Measurements from ENCODE around the gene ANKLE1. TPM values are rescaled to one million over a fixed set of nuclear protein-coding genes. Genes with fewer than 3 reads are reported as not detected.

ANKLE1 gene
- polyA plus RNA-seq, 1 experiment: 0.38 TPM

- TF ChIP-seq, protein P1, sequence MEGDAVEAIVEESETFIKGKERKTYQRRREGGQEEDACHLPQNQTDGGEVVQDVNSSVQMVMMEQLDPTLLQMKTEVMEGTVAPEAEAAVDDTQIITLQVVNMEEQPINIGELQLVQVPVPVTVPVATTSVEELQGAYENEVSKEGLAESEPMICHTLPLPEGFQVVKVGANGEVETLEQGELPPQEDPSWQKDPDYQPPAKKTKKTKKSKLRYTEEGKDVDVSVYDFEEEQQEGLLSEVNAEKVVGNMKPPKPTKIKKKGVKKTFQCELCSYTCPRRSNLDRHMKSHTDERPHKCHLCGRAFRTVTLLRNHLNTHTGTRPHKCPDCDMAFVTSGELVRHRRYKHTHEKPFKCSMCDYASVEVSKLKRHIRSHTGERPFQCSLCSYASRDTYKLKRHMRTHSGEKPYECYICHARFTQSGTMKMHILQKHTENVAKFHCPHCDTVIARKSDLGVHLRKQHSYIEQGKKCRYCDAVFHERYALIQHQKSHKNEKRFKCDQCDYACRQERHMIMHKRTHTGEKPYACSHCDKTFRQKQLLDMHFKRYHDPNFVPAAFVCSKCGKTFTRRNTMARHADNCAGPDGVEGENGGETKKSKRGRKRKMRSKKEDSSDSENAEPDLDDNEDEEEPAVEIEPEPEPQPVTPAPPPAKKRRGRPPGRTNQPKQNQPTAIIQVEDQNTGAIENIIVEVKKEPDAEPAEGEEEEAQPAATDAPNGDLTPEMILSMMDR (IDR thresholded peaks at IDR 0.05; ENCODE audit: insufficient read depth, low read depth, low read length): no peak
- H3K36me3 ChIP-seq (ENCODE audit: control insufficient read depth, insufficient read depth, low read length): no peaks in the 10 kb centered on the region; the same call in 1 of the 2 replicates
- no peak for DNase-seq (ENCODE audit: low read depth)
- no peaks in the 10 kb centered on the region for H3K27me3 ChIP-seq (ENCODE audit: control insufficient read depth, insufficient read depth, low read length)
- POLR2A ChIA-PET: interaction anchor here (0.6 kb wide), 1 partner anchor 11 kb away, joined by 3 read pairs; no protein-coding TSS in a partner anchor
- no peak overlapping the region for H3K4me3 ChIP-seq (ENCODE audit: low read depth, low read length)
- CTCF ChIA-PET: interaction anchor here (0.8 to 2.2 kb wide), 5 partner anchors 27 to 60 kb away, joined by 3 to 9 read pairs (median 3); partner anchors contain the start of gene ABHD8
Measured at GRCh38 chr19:17332360-17332676, 50.6 kb downstream of the ANKLE1 start.

DNA sequence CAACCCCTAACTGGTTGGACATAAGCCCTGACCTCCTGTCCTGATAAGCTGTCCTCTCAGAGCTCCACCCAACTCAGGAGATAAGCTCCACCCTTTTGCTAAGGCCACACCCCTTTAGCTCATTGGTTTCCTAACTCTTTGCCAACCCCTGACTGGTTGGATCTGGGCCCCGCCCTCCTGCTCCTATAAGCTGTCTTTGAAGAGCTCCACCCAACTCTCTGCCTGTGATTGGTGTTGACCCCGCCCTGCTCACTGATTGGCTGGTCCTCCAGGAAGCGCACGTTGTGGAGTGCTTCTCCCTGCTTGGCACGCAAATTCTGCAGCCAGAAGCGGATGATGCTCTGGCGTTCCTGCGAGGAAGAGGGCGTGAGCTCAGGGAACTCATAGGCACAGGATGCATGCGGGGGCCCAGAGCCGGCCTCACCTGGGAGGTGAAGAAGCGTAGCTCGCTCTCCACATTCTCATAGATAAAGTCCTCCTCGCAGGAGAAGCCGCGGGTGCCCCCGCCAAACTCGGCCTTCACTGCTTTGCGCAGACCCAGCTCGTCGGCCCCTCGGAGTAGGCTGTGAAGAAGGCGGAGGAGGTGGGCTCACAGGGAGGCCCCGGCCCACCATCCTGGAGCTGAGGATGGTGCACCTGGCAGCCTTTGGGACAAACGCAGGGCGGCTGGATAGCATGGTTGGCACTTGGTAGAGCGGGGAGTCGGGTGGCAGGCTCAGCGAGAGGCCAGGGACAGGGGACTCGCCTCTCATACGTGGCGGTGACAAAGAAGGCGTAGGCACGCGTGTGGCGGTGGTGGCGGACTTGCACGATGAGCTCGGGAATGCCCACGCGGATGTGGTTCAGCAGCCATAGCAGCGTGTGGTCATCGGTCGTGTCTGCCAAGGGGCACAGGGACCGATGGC lies 51.2 kb downstream of the ANKLE1 start:
- no peak for DNase-seq (ENCODE audit: low read depth)
- CTCF ChIA-PET: interaction anchor here (0.6 to 2.2 kb wide), 7 partner anchors 13 to 60 kb away, joined by 3 to 9 read pairs (median 3); partner anchors contain the start of gene ABHD8
- TF ChIP-seq, protein P1 (IDR thresholded peaks at IDR 0.05; ENCODE audit: insufficient read depth, low read depth, low read length): no peak

GRCh38 chr19:17333611-17334413 lies 52.1 kb downstream of the ANKLE1 start:
- CTCF ChIA-PET: interaction anchor here (0.6 to 2.2 kb wide), 6 partner anchors 13 to 58 kb away, joined by 3 to 10 read pairs (median 4); partner anchors contain the start of gene ABHD8
- H3K27me3 ChIP-seq (ENCODE audit: control insufficient read depth, insufficient read depth, low read length): no peaks in the 10 kb centered on the region
- DNase-seq (ENCODE audit: low read depth): no peak
- peak overlapping the region; percentile 50 for H3K4me3 ChIP-seq (ENCODE audit: low read depth, low read length)
- POLR2A ChIA-PET: interaction anchor here (0.5 kb wide), 1 partner anchor 133 kb away, joined by 5 read pairs; no protein-coding TSS in a partner anchor
- TF ChIP-seq, protein P1 (IDR thresholded peaks at IDR 0.05; ENCODE audit: insufficient read depth, low read depth, low read length): no peak
- no peaks in the 10 kb centered on the region; the same call in 1 of the 2 replicates for H3K36me3 ChIP-seq (ENCODE audit: control insufficient read depth, insufficient read depth, low read length)

More for the DNA sequence above, 51.2 kb downstream of the ANKLE1 start:
- no peak overlapping the region for H3K4me3 ChIP-seq (ENCODE audit: low read depth, low read length)
- H3K36me3 ChIP-seq (ENCODE audit: control insufficient read depth, insufficient read depth, low read length): no peaks in the 10 kb centered on the region; the same call in 1 of the 2 replicates
- H3K27me3 ChIP-seq (ENCODE audit: control insufficient read depth, insufficient read depth, low read length): no peaks in the 10 kb centered on the region
- POLR2A ChIA-PET: no interaction called here

GRCh38 chr19:17334414-17335409 lies 53.0 kb downstream of the ANKLE1 start, which contains the start of gene ANO8:
TSS of gene ANO8 (minus strand) at chr19:17334855. CDS start at chr19:17334670, 185 bp downstream.
- Histone ChIP-seq H3K4me3 (ENCODE audit: low read depth, low read length) (peak within 1 kb of the TSS; percentile 50), H3K36me3 (ENCODE audit: control insufficient read depth, insufficient read depth, low read length) (no peaks in the 10 kb centered on the region; the same call in 1 of the 2 replicates), H3K27me3 (ENCODE audit: control insufficient read depth, insufficient read depth, low read length) (no peaks in the 10 kb centered on the region)
- POLR2A ChIA-PET: interaction anchor here (0.5 to 0.6 kb wide), 2 partner anchors 11 to 132 kb away, joined by 5 read pairs; no protein-coding TSS in a partner anchor
- TF ChIP-seq, protein P1 (IDR thresholded peaks at IDR 0.05; ENCODE audit: insufficient read depth, low read depth, low read length): no peak
- peak; percentile 79 for DNase-seq (ENCODE audit: low read depth)
- CTCF ChIA-PET: interaction anchor here (1.0 to 2.2 kb wide), 7 partner anchors 29 to 57 kb away, joined by 3 to 10 read pairs (median 5); partner anchors contain the start of genes ABHD8 and MRPL34
